Caco-2 (cell line): Measurements from ENCODE around the gene HEXA. TPM values are rescaled to one million over a fixed set of nuclear protein-coding genes. Genes with fewer than 3 reads are reported as not detected.

Experiments
- BruUV-seq: library from RNA; stranded (reverse); fragments of 400-500 nt; replicated peaks from 2 replicates; lab custom pipeline; 2021; lab: Mats Ljungman, UMichigan
- CTCF ChIA-PET: fragments of 300-600 bp; sonication (Branson Sonifier 250); formaldehyde crosslinking; loops from one replicate; lab custom pipeline; 2022; ENCODE audit warnings: antibody characterized with exemption; lab: Charles Lee
- POLR2A ChIA-PET: fragments of 300-600 bp; sonication (Branson Sonifier 250); formaldehyde crosslinking; loops from one replicate; lab custom pipeline; 2022; ENCODE audit warnings: antibody characterized with exemption; lab: Charles Lee
- DNase-seq, 2 experiments: peaks; one replicate each; pipeline versions ENCODE4 v3.0.0 to v3.0.0-alpha.2; 2020 to 2022
- H3K27me3 ChIP-seq: replicated peaks from 2 replicates; pipeline ENCODE4 v1.6.0; 2011; ENCODE audit warnings: low read length; ENCODE audit not compliant: control insufficient read depth, insufficient read depth
- H3K36me3 ChIP-seq: 2 replicates; pipeline ENCODE4 v1.5.1; 2011; ENCODE audit warnings: low read length; ENCODE audit not compliant: control insufficient read depth, insufficient read depth
- H3K4me1 ChIP-seq: fragments of 250-450 bp; sonication (Bioruptor Pico); 2 replicates; pipeline ENCODE4 v1.5.1; 2020; ENCODE audit warnings: mild to moderate bottlenecking
- H3K4me3 ChIP-seq: 2 replicates; pipeline ENCODE4 v1.5.1; 2011; ENCODE audit warnings: low read depth, mild to moderate bottlenecking, control low read depth, low read length
- H3K9me3 ChIP-seq: fragments of 250-450 bp; sonication (Bioruptor Pico); 2 replicates; pipeline ENCODE4 v1.5.1; 2020; ENCODE audit warnings: mild to moderate bottlenecking, moderate library complexity
- H3K27ac Mint-ChIP-seq: one replicate; pipeline ENCODE4 v1.8.0; 2022; ENCODE audit warnings: mixed read lengths; ENCODE audit not compliant: unreplicated experiment
- H3K27me3 Mint-ChIP-seq: one replicate; pipeline ENCODE4 v1.8.0; 2022; ENCODE audit warnings: mixed read lengths; ENCODE audit not compliant: insufficient read depth, unreplicated experiment
- H3K36me3 Mint-ChIP-seq: one replicate; pipeline ENCODE4 v1.8.0; 2022; ENCODE audit warnings: mild to moderate bottlenecking, mixed read lengths; ENCODE audit not compliant: insufficient read depth, unreplicated experiment
- H3K4me1 Mint-ChIP-seq: one replicate; pipeline ENCODE4 v1.8.0; 2022; ENCODE audit warnings: low read depth, mixed read lengths; ENCODE audit not compliant: unreplicated experiment
- H3K4me3 Mint-ChIP-seq: one replicate; pipeline ENCODE4 v1.8.0; 2022; ENCODE audit warnings: mild to moderate bottlenecking, moderate library complexity, mixed read lengths; ENCODE audit not compliant: unreplicated experiment
- H3K9me3 Mint-ChIP-seq: one replicate; pipeline ENCODE4 v1.8.0; 2022; ENCODE audit warnings: mixed read lengths; ENCODE audit not compliant: unreplicated experiment
- CTCF ChIP-seq, 2 experiments: fragments of 200-600 bp in 1 of 2; IDR thresholded peaks; 1 replicate in 1 of 2; 2 replicates in 1 of 2; pipeline versions ENCODE4 v1.5.1 to v1.8.0; 2011 to 2022; ENCODE audit warnings: antibody characterized with exemption in 1 of 2, control low read depth in 1 of 2, inconsistent platforms in 1 of 2, low read depth in 1 of 2, low read length in 1 of 2, mild to moderate bottlenecking in 1 of 2, moderate library complexity in 1 of 2; ENCODE audit not compliant: insufficient read depth in 1 of 2, severe bottlenecking in 1 of 2, unreplicated experiment in 1 of 2
- intact Hi-C: fragments of 100-400 bp; cut with micrococcal nuclease; formaldehyde crosslinking; loops from one replicate; pipeline ENCODE4 v1.10.0; 2022; ENCODE audit not compliant: unreplicated experiment
- total RNA-seq: library from RNA; stranded (reverse); gene quantifications from 2 replicates; pipeline ENCODE4 v1.2.3, GENCODE V29; 2022

HEXA gene
- total RNA-seq, 1 experiment from 2014 or later, result 151 TPM

DNA sequence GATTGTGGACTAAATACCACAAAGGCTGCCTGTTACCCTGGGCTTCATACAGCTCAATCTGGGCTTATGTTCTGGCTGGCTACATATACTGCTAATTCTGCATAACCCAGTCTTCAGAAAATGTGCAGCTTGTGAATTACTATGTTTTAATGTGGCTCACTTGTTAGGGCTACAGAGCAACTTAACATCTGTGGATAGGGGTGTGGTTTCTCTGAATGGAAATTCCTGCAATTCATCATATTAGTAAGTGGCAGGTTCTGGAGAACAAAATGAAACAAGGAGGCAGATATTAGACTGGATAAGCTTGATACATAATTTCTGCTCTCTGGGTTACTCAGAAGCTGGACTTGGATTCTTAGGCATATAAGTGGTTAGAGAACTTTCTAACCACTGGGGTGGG is 29.0 kb upstream of the HEXA start:
- ChIA-PET CTCF (no interaction called here), POLR2A (no interaction called here)
- TF ChIP-seq CTCF (IDR thresholded peaks at IDR 0.05; ENCODE audit: insufficient read depth in 1 of 2, low read depth in 1 of 2, low read length in 1 of 2, severe bottlenecking in 1 of 2, unreplicated experiment in 1 of 2), result no peak

DNA sequence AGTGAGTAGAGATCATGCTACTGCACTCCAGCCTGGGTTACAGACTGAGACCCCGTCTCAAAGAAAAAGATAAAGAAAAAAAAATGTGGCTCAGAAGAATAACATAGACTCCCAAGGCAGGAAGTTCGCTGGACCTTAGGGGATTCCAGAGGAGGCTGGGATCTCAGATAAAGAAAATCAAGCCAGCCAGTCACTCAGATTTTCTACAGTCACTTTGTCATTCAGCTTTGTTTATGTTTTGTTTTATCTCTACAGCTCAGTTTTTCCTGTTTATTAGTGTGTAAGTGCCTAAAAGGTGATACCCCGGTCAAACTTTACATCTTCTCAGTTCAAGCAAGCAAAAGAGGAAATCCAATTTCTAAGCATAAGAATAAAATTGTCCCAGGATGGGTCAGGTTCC is 28.5 kb upstream of the HEXA start:
- no peak overlapping the region for H3K4me3 ChIP-seq
- no peaks in the 10 kb centered on the region for H3K9me3 ChIP-seq
- Mint-ChIP-seq H3K27me3 (peaks cover 12% of the 10 kb centered on the region), H3K36me3 (no peaks in the 10 kb centered on the region), H3K27ac (no peak overlapping the region), H3K4me1 (no peaks in the 10 kb centered on the region), H3K9me3 (no peaks in the 10 kb centered on the region), H3K4me3 (no peak overlapping the region)
- H3K36me3 ChIP-seq, result no peaks in the 10 kb centered on the region
- no peak for DNase-seq
- ChIA-PET POLR2A (no interaction called here), CTCF (no interaction called here)
- BruUV-seq, result no TSS peak
- intact Hi-C loops, result no loop called here
- TF ChIP-seq CTCF (IDR thresholded peaks at IDR 0.05; ENCODE audit: insufficient read depth in 1 of 2, low read depth in 1 of 2, low read length in 1 of 2, severe bottlenecking in 1 of 2, unreplicated experiment in 1 of 2), result no peak
- H3K4me1 ChIP-seq, result no peaks in the 10 kb centered on the region
- H3K27me3 ChIP-seq, result no peaks in the 10 kb centered on the region

More for the DNA sequence above, 29.0 kb upstream of the HEXA start:
- peaks cover 16% of the 10 kb centered on the region for H3K27me3 Mint-ChIP-seq
- no peak overlapping the region for H3K4me3 Mint-ChIP-seq
- intact Hi-C loops, result no loop called here
- no TSS peak for BruUV-seq
- H3K4me3 ChIP-seq, result no peak overlapping the region
- no peaks in the 10 kb centered on the region for H3K4me1 ChIP-seq
- H3K36me3 Mint-ChIP-seq, result no peaks in the 10 kb centered on the region
- DNase-seq, result no peak
- no peak overlapping the region for H3K27ac Mint-ChIP-seq
- H3K27me3 ChIP-seq, result no peaks in the 10 kb centered on the region
- H3K9me3 ChIP-seq, result no peaks in the 10 kb centered on the region
- H3K4me1 Mint-ChIP-seq, result no peaks in the 10 kb centered on the region
- H3K36me3 ChIP-seq, result no peaks in the 10 kb centered on the region
- no peaks in the 10 kb centered on the region for H3K9me3 Mint-ChIP-seq

- BruUV-seq, result no TSS peak
- intact Hi-C loops, result no loop called here
- CTCF ChIA-PET, result interaction anchor here (0.6 kb wide), 1 partner anchor 54 kb away, joined by 3 read pairs; no protein-coding TSS in a partner anchor
Measured at GRCh38 chr15:72402726-72403125, 26.9 kb upstream of the HEXA start.

More at GRCh38 chr15:72402726-72403125, 26.9 kb upstream of the HEXA start:
- Histone ChIP-seq H3K36me3 (no peaks in the 10 kb centered on the region), H3K27me3 (no peaks in the 10 kb centered on the region), H3K9me3 (no peaks in the 10 kb centered on the region), H3K4me3 (no peak overlapping the region), H3K4me1 (no peaks in the 10 kb centered on the region)
- POLR2A ChIA-PET, result no interaction called here
- Mint-ChIP-seq H3K4me1 (no peaks in the 10 kb centered on the region), H3K4me3 (no peak overlapping the region), H3K27ac (no peak overlapping the region), H3K9me3 (no peaks in the 10 kb centered on the region), H3K36me3 (no peaks in the 10 kb centered on the region), H3K27me3 (peaks cover 9% of the 10 kb centered on the region)
- no peak for DNase-seq
- TF ChIP-seq CTCF (IDR thresholded peaks at IDR 0.05; ENCODE audit: insufficient read depth in 1 of 2, low read depth in 1 of 2, low read length in 1 of 2, severe bottlenecking in 1 of 2, unreplicated experiment in 1 of 2), result no peak
